ENCODE results near the gene SH3TC1.

Gene SH3TC1

GRCh38 chr4:8164194-8164565, 34.9 kb upstream of the SH3TC1 start:
- no peak for DNase-seq (ENCODE audit: low spot score)

GRCh38 chr4:8164687-8165086, 34.4 kb upstream of the SH3TC1 start:
- DNase-seq (ENCODE audit: low spot score), result no peak

GRCh38 chr4:8165374-8165896, 33.7 kb upstream of the SH3TC1 start:
- no peak for DNase-seq (ENCODE audit: low spot score)

GRCh38 chr4:8167291-8167690, 31.8 kb upstream of the SH3TC1 start:
- DNase-seq (ENCODE audit: low spot score), result no peak

GRCh38 chr4:8167815-8168214, 31.3 kb upstream of the SH3TC1 start:
- DNase-seq (ENCODE audit: low spot score), result no peak

DNA sequence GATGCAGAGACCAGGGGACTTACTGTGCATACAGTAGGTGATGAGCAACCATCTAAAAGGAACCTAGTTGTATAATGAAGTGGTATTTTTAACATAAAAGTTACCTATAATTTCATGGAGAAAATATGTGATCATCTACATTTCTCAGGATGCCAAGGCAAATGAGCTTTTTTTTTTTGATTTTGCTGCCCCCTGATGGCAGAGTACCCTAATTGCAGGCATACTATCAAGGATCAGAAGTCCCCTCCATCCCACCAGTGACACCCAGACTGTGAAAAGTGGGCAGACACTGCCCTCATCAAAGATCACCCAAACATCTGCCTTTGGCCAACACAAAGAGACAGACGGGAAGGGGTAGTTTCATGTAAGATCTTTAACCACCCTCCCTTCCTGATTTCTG, 30.9 kb upstream of the SH3TC1 start:
- no peak for DNase-seq (ENCODE audit: low spot score)

DNA sequence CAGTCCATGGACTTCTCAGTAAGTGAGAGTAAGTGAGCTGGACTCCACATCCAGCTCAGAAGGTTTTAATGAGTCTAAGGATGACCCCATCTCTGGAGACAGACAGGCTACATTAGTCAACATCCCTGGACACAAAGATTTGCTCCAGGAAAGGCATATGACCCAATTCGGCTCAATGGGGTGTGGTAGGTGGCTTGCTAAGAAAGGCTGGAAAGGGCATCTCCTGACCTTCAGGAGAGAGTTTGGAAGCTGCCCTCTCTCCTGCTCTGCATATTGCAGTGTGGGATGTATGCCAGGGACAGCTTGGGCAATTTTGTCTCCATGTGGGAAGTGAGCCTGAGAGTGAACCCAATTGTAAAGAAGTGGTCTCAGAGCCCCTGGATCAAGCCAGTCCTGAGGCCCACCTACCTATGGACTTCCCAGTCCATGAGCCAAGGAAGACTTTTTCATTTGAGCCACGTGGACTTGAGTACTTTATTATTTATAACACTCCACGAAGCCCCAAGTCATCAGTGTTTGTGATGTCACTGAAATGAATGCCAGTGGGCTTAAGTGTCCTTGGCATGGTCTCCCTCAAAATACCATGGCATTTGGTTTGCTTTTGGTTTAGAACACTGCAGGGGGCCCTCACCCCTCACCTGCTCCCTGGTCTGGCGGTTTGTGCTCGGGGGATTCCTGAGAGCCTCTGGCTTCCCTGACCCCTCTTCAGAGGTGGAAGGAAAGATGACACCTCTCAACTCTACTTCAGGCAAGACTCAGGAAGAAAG, 30.1 kb upstream of the SH3TC1 start:
- DNase-seq (ENCODE audit: low spot score), result no peak

GRCh38 chr4:8169763-8170162, 29.3 kb upstream of the SH3TC1 start:
- no peak for DNase-seq (ENCODE audit: low spot score)

- no peak for DNase-seq (ENCODE audit: low spot score)
Measured at GRCh38 chr4:8170341-8170740, 28.7 kb upstream of the SH3TC1 start.

DNA sequence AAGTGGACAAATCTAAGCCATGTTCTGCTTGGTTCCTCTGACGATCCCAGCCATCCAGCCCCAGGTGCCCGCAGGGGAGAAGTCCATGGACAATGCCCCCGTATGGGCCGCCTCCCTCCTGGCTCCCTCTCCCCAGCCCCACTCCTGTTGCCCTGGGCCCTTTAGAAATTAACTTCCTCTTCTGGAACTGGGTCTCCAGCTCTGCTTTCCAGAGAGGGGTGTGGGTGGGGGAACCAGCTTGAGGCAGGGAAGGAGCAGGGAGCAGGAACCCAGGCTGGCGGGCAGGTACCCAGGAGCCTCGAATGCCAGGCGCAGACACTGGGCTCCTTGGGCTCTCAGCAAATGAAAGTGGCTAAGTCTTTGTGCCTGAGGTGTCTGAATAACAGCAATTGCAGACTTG, 27.8 kb upstream of the SH3TC1 start:
- no peak for DNase-seq (ENCODE audit: low spot score)

DNA sequence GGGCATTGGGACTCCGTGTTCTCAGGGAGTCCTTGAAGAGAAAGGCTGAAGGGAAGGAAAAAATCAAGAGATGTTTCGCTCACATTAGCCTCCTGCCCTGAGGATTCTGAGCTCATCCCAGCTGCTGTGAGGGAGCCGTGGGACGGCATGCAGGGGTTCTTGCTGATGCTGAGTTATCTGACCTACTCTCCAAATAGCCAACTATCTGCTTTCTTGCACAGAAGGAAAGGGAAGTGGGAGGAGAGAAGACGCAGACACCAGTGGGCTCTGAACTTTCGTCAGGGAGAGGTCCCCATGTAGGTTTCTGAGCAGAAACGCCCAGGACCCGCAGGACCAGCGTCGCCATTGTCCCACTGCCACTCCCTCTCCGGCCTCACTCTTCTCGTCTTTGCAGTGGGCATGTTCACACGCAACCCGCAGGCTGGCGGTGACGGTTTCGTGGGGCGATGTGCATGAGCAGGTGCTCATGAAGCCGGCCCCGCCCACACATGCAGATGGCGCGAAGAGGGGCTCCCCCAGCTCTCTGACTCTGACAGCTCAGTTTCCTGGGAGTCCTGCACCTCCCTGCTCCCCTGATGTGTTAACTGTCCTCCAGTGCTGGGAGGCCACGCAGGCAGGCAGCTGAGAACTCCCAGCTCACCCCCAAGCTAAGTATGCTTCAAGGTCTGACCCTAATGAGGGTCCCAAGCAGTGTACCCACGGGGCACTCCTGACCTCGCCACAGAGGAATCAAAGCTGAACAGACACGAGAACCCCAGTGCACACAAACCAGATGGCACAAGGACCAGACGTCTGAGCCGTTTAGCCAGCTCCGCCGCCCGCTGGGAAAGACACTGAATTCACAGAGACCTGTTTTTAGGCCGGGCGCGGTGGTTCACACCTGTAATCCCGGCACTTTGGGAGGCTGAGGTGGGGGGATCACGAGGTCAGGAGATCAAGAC, 26.8 kb upstream of the SH3TC1 start:
- no peak for DNase-seq (ENCODE audit: low spot score)

GRCh38 chr4:8173492-8174242, 25.4 kb upstream of the SH3TC1 start:
- no peak for DNase-seq (ENCODE audit: low spot score)

DNA sequence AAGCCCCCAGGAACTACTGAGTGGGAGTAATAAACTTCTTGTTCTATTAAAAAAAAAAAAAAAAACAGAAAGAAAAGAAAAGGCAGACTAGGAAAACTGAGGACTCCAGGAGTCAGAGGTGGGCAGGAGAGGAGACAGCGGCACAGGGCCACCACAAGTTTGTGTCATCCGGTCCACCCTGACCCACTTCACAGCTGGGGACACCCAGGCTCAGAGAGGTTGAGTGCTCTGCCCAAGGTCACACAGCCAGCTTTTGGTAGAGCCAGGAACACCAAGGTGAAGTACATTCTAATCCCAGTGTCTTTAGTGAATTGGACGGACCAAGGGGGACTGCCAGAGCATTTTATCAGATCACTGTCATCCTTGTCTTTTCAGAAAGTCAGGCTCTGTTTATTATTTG, 24.1 kb upstream of the SH3TC1 start:
- no peak for DNase-seq (ENCODE audit: low spot score)

DNA sequence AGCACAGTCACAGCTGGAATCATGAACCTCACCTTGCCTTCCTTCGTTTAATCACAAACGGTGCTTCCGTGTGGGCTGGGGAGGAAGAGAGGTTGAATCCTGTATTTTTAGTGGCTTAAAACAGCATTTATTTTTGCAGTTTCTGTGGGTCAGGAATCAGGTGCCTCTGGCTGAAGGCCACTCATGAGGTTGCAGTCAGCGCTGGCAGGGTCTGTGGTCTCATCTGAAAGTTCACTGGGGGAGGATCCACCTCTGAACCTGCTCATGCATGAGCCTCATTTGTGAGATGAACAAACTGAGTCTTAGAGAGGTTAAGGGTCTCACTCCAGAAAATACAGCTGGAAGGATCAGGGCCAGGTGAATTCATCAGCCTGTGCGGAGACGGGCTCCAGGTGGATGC, 23.4 kb upstream of the SH3TC1 start:
- DNase-seq (ENCODE audit: low spot score), result no peak

- DNase-seq (ENCODE audit: low spot score), result no peak
Measured at GRCh38 chr4:8176547-8177399, 22.3 kb upstream of the SH3TC1 start.

DNA sequence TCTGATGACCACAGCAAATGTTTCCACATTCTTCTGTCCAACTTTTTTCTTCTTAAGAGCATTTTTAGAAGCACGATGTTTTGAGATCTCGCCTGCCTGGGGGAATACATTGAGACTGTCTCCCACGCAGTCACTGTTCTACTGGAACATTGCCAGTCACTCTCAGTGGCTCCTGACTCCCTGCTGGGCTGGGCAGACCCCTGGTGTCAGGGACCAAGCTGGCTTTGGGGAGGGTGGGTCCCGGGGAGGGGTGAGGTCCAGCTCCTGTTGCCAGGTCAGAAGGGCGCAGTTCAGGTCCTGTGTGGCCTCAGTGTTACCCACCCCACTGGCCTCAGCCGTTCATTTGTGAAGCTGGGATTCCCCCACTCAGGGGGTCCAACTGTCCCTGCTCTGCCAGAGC, 21.5 kb upstream of the SH3TC1 start:
- DNase-seq (ENCODE audit: low spot score), result no peak

GRCh38 chr4:8177956-8178355, 21.1 kb upstream of the SH3TC1 start:
- DNase-seq (ENCODE audit: low spot score), result no peak

- DNase-seq (ENCODE audit: low spot score), result no peak
Measured at GRCh38 chr4:8179074-8179473, 20.0 kb upstream of the SH3TC1 start.

DNA sequence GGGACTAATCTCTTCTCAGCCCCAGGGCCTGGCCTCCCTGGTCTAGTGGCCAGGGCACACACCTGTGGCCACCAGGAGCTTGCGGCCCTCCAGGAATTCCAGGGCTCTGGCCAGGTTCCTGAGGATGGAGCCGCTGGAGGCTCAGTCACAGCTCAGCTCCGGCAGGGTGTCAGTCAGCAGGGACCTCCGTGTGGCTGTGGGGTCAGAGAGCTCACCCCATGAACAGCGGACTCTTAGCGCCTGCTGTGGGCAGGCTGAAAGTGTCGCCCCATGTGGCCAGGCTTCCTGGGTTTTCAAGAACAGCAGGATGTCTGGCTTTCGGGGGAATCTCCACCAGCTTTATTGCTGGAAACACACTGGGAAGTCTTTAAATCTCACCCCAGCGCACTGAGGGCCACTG, 19.3 kb upstream of the SH3TC1 start:
- DNase-seq (ENCODE audit: low spot score), result no peak

DNA sequence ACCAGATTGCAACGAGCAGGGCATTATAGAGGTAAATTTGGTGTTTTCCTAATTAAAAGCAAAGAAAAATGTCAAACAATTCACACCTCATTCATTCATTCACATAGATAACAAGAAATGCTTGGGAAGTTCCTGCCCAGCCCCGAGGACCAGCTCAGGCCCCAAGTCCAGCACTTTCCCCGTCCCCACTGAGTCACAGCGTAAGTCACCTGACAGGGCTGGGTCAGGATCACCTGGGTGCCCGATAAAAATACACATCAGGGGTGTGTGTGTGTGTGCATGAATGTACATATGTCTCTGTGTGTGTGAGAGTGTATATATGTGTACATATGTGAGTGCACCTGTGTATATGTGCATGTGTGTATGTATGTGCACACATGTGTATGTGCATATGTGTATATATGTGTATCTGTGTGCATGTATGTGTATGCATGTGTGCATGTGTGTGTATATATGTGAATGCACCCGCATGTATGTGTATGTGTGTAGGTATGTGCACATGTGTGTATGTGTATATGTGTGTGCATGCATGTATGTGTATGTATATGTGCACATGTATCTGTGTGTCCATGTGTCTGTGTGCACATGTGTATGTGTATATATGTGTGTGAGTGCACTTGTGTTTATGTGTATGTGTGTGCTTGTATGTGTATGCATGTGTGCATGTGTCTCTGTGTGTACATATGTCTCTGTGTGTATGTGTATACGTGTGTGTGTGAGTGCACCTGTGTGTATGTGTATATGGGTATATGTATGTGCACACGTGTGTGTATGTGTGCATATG, 18.6 kb upstream of the SH3TC1 start:
- DNase-seq (ENCODE audit: low spot score), result no peak

GRCh38 chr4:8181119-8181518, 18.0 kb upstream of the SH3TC1 start:
- DNase-seq (ENCODE audit: low spot score), result no peak

Data from putamen (tissue), 1 donor.